ENCODE measurements around the gene ATOH8.

The ATOH8 gene

GRCh38 chr2:85735691-85736090 lies 18.1 kb upstream of the ATOH8 start:
- H3K4me3 ChIP-seq (replicated peaks; ENCODE audit: low read depth, low read length): no peak overlapping the region
- no peak for DNase-seq (ENCODE audit: extremely low read depth, low read depth)

GRCh38 chr2:85736456-85737355 lies 17.1 kb upstream of the ATOH8 start:
- DNase-seq (ENCODE audit: extremely low read depth, low read depth): no peak
- TF ChIP-seq CTCF (IDR thresholded peaks at IDR 0.05; ENCODE audit: low read depth, low read length, missing control alignments): no peak
- no peak overlapping the region for H3K4me3 ChIP-seq (replicated peaks; ENCODE audit: low read depth, low read length)

More at GRCh38 chr2:85735691-85736090, 18.1 kb upstream of the ATOH8 start:
- TF ChIP-seq CTCF (IDR thresholded peaks at IDR 0.05; ENCODE audit: low read depth, low read length, missing control alignments): no peak

GRCh38 chr2:85737481-85737880 lies 16.3 kb upstream of the ATOH8 start:
- DNase-seq (ENCODE audit: extremely low read depth, low read depth): peak; percentile 70
- no peak overlapping the region for H3K4me3 ChIP-seq (replicated peaks; ENCODE audit: low read depth, low read length)
- no peak for TF ChIP-seq CTCF (IDR thresholded peaks at IDR 0.05; ENCODE audit: low read depth, low read length, missing control alignments)

GRCh38 chr2:85737961-85738360 lies 15.8 kb upstream of the ATOH8 start:
- TF ChIP-seq CTCF (IDR thresholded peaks at IDR 0.05; ENCODE audit: low read depth, low read length, missing control alignments): no peak
- DNase-seq (ENCODE audit: extremely low read depth, low read depth): no peak

GRCh38 chr2:85740193-85740592 lies 13.6 kb upstream of the ATOH8 start:
- H3K4me3 ChIP-seq (replicated peaks; ENCODE audit: low read depth, low read length): no peak overlapping the region
- no peak for DNase-seq (ENCODE audit: extremely low read depth, low read depth)
- no peak for TF ChIP-seq CTCF (IDR thresholded peaks at IDR 0.05; ENCODE audit: low read depth, low read length, missing control alignments)

More at GRCh38 chr2:85737961-85738360, 15.8 kb upstream of the ATOH8 start:
- H3K4me3 ChIP-seq (replicated peaks; ENCODE audit: low read depth, low read length): no peak overlapping the region

GRCh38 chr2:85741211-85741832 lies 12.5 kb upstream of the ATOH8 start:
- no peak for DNase-seq (ENCODE audit: extremely low read depth, low read depth)
- TF ChIP-seq CTCF (IDR thresholded peaks at IDR 0.05; ENCODE audit: low read depth, low read length, missing control alignments): no peak
- no peak overlapping the region for H3K4me3 ChIP-seq (replicated peaks; ENCODE audit: low read depth, low read length)

All from HFF-Myc (cell line).